Activated T-helper 2 cell treated with anti-CD3 and anti-CD28 coated beads, Interferon-gamma antibody, Interleukin-2, Interleukin-4, amounts not matched to agents 10 μg/mL and 5 μg/mL and 100 μg/mL, durations not matched to agents 14 hours and 24 hours and 36 hours (primary cell): ENCODE measurements around the gene CCL24. TPM values are rescaled to one million over a fixed set of nuclear protein-coding genes. Genes with fewer than 3 reads are reported as not detected.
"Not testable (repeated sequence)": the region's sequence is repeated elsewhere in the genome, so short reads cannot be mapped to it uniquely, and the experiment has no call there.

Experiments used
- DNase-seq: peaks from one replicate; pipeline ENCODE4 v3.0.0; 2021; ENCODE audit warnings: low spot score
- H3K27ac Mint-ChIP-seq: one replicate; pipeline ENCODE4 v1.8.0; 2021; ENCODE audit warnings: mixed read lengths
- H3K27me3 Mint-ChIP-seq: one replicate; pipeline ENCODE4 v1.8.0; 2021; ENCODE audit warnings: low read depth, mixed read lengths
- H3K36me3 Mint-ChIP-seq: one replicate; pipeline ENCODE4 v1.8.0; 2021; ENCODE audit warnings: low read depth, mixed read lengths
- H3K4me1 Mint-ChIP-seq: one replicate; pipeline ENCODE4 v1.8.0; 2021; ENCODE audit warnings: low read depth, mixed read lengths
- H3K4me3 Mint-ChIP-seq: one replicate; pipeline ENCODE4 v1.8.0; 2021; ENCODE audit warnings: low read depth, mild to moderate bottlenecking, moderate library complexity, mixed read lengths
- H3K9me3 Mint-ChIP-seq: one replicate; pipeline ENCODE4 v1.8.0; 2021; ENCODE audit warnings: mixed read lengths
- intact Hi-C: fragments of 100-400 bp; cut with micrococcal nuclease; formaldehyde crosslinking; loops from one replicate; pipeline ENCODE4 v1.15.1; 2023
- total RNA-seq: library from RNA; stranded (reverse); gene quantifications from 2 replicates; pipeline ENCODE4 v1.2.3, GENCODE V29; 2022

The CCL24 gene
- total RNA-seq, 1 donor from 2014 or later, result not detected

DNA sequence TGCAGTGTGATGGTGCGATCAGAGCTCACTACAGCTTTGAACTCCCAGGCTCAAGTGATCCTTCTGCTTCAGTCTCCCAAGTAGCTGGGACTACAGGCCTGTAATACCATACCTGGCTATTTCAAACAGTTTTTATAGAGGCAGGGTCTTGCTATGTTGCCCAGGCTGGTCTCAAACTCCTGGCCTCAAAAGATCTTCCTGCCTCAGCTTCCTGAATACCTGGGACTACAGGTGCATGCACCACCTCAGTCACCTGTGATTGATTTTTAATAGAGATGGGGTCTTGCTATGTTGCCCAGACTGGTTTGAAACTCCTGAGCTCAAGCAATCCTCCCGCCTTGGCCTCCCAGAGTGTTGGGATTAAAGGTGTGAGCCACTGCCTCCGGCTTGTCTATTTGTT lies 26.4 kb upstream of the CCL24 start:
- Mint-ChIP-seq H3K4me1 (peaks cover 14% of the 10 kb centered on the region), H3K9me3 (no peaks in the 10 kb centered on the region), H3K27me3 (no peaks in the 10 kb centered on the region), H3K27ac (no peak overlapping the region), H3K36me3 (no peaks in the 10 kb centered on the region), H3K4me3 (no peak overlapping the region)
- DNase-seq, result no peak
- intact Hi-C loops, result loop anchor here (5.0 kb wide), 1 partner anchor 37 kb away; the partner anchor contains the start of gene RHBDD2

- intact Hi-C loops, DNase-seq, H3K9me3 Mint-ChIP-seq, H3K27ac Mint-ChIP-seq, H3K36me3 Mint-ChIP-seq, H3K27me3 Mint-ChIP-seq, H3K4me3 Mint-ChIP-seq: not testable (repeated sequence)
- peaks cover 12% of the 10 kb centered on the region for H3K4me1 Mint-ChIP-seq
Measured at GRCh38 chr7:75838281-75838930, 24.8 kb upstream of the CCL24 start.

GRCh38 chr7:75836798-75837197 lies 23.2 kb upstream of the CCL24 start:
- Mint-ChIP-seq H3K27ac (no peak overlapping the region), H3K9me3 (no peaks in the 10 kb centered on the region), H3K27me3 (no peaks in the 10 kb centered on the region), H3K4me3 (no peak overlapping the region), H3K36me3 (no peaks in the 10 kb centered on the region), H3K4me1 (no peaks in the 10 kb centered on the region)
- intact Hi-C loops, result no loop called here
- DNase-seq, result no peak

- Mint-ChIP-seq H3K4me1 (no peaks in the 10 kb centered on the region), H3K27me3 (no peaks in the 10 kb centered on the region), H3K27ac (no peak overlapping the region)
Measured at GRCh38 chr7:75835688-75836285, 22.2 kb upstream of the CCL24 start.

DNA sequence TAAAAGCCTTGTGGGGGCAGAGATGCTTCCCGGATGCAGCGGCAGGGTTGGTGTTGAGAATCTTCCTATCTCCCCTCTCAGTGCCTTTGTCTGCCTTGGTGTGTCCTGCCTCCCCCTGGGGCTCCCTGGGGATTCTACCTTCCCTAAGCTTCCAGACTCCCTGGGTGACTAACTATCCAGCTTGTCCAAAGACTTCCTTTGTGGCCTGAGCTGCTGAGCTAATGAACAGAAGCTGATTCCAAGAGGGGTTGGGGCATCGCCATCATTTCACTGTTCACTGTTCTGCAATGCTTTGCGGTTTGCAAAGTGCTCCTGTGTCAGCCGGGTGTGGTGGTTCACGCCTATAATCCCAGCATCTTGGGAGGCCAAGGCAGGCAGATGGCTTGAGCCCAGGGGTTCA lies 20.1 kb upstream of the CCL24 start:
- intact Hi-C loops, H3K27ac Mint-ChIP-seq, H3K27me3 Mint-ChIP-seq, H3K9me3 Mint-ChIP-seq, H3K4me3 Mint-ChIP-seq, H3K36me3 Mint-ChIP-seq, DNase-seq, H3K4me1 Mint-ChIP-seq: not testable (repeated sequence)

More at GRCh38 chr7:75835688-75836285, 22.2 kb upstream of the CCL24 start:
- H3K9me3 Mint-ChIP-seq, result no peaks in the 10 kb centered on the region
- no peaks in the 10 kb centered on the region for H3K36me3 Mint-ChIP-seq
- H3K4me3 Mint-ChIP-seq, result no peak overlapping the region
- intact Hi-C loops, result no loop called here
- DNase-seq, result no peak

GRCh38 chr7:75830978-75831377 lies 17.4 kb upstream of the CCL24 start:
- H3K36me3 Mint-ChIP-seq, result no peaks in the 10 kb centered on the region
- intact Hi-C loops, result no loop called here
- H3K4me3 Mint-ChIP-seq, result no peak overlapping the region
- no peaks in the 10 kb centered on the region for H3K27me3 Mint-ChIP-seq
- no peak overlapping the region for H3K27ac Mint-ChIP-seq
- no peak for DNase-seq
- no peaks in the 10 kb centered on the region for H3K9me3 Mint-ChIP-seq
- no peaks in the 10 kb centered on the region for H3K4me1 Mint-ChIP-seq

- H3K27ac Mint-ChIP-seq, H3K4me3 Mint-ChIP-seq, H3K36me3 Mint-ChIP-seq, intact Hi-C loops, DNase-seq, H3K27me3 Mint-ChIP-seq, H3K9me3 Mint-ChIP-seq, H3K4me1 Mint-ChIP-seq: not testable (repeated sequence)
Measured at GRCh38 chr7:75829656-75830055, 16.1 kb upstream of the CCL24 start.

DNA sequence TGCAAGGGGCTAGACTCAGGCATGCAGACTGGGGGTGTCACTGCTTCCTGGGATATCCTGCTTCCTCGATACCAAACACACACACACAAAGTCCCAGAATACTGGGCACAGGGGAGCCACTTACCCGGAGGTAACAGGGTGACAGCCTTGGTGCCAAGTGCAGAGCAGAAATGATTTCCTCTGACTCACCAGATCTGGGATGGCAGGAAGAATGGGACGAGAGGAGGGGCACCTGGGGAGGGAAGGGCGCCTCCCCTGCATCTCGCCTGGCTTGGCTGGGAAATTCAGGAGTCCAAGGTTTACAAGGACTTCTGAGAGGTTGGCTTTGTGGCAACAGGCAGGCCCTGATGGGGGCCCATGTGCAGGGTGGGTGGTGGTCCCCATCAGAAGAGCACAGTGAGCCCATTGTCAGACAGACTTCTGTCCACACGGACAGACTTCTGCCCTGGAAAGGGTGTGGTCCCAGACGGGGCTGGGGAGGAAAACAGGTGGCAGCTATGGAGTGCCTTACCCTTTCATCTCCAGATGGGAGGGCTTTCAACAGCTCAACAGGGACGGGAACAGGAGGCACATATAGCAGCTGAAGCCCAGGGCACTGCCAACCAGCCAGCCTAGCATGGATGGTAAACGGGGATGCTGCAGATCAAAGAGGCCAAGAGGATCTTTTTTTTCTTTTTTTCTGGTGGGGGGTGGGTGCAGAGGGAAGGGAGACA lies 9.7 kb upstream of the CCL24 start:
- H3K9me3 Mint-ChIP-seq, result no peaks in the 10 kb centered on the region
- no peak overlapping the region for H3K27ac Mint-ChIP-seq
- no peak for DNase-seq
- no peak overlapping the region for H3K4me3 Mint-ChIP-seq
- intact Hi-C loops, result no loop called here
- no peaks in the 10 kb centered on the region for H3K4me1 Mint-ChIP-seq
- H3K36me3 Mint-ChIP-seq, result no peaks in the 10 kb centered on the region
- H3K27me3 Mint-ChIP-seq, result no peaks in the 10 kb centered on the region

- no peak for DNase-seq
- Mint-ChIP-seq H3K4me1 (peaks cover 3% of the 10 kb centered on the region), H3K36me3 (no peaks in the 10 kb centered on the region), H3K27ac (no peak overlapping the region), H3K9me3 (no peaks in the 10 kb centered on the region), H3K27me3 (no peaks in the 10 kb centered on the region), H3K4me3 (no peak overlapping the region)
- intact Hi-C loops, result no loop called here
Measured at GRCh38 chr7:75820688-75821087, 7.1 kb upstream of the CCL24 start.

- intact Hi-C loops, result no loop called here
- Mint-ChIP-seq H3K4me1 (peaks cover 3% of the 10 kb centered on the region), H3K36me3 (no peaks in the 10 kb centered on the region), H3K9me3 (no peaks in the 10 kb centered on the region), H3K27ac (no peak overlapping the region), H3K4me3 (no peak overlapping the region), H3K27me3 (no peaks in the 10 kb centered on the region)
- no peak for DNase-seq
Measured at GRCh38 chr7:75819711-75820110, 6.1 kb upstream of the CCL24 start.

DNA sequence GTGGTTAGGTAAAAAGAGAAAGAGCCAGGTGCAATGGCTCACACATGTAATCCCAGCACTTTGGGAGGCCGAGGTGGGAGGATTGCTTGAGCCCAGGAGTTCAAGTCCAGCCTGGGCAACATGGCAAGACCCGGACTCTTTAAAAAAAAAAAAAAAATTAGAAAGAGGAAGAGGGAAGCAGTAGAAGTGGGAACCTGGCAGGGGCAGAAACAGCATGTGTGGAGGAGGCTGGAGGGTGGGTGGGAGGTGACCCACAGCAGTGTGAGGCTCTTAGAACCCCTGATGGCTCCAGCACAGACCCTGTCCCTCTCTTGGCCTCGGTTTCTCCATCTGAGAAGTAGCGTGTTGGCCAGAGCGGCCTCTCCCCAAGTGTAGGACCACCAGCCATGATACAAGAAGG lies 4.9 kb upstream of the CCL24 start:
- no peaks in the 10 kb centered on the region for H3K9me3 Mint-ChIP-seq
- no peaks in the 10 kb centered on the region for H3K36me3 Mint-ChIP-seq
- H3K27me3 Mint-ChIP-seq, result no peaks in the 10 kb centered on the region
- intact Hi-C loops, result no loop called here
- H3K27ac Mint-ChIP-seq, result no peak overlapping the region
- H3K4me1 Mint-ChIP-seq, result peaks cover 3% of the 10 kb centered on the region
- no peak overlapping the region for H3K4me3 Mint-ChIP-seq
- DNase-seq, result no peak

- Mint-ChIP-seq H3K4me3 (no peak overlapping the region), H3K27me3 (peaks cover 1% of the 10 kb centered on the region), H3K27ac (peak overlapping the region; percentile 61), H3K36me3 (no peaks in the 10 kb centered on the region), H3K9me3 (no peaks in the 10 kb centered on the region), H3K4me1 (peaks cover 3% of the 10 kb centered on the region)
- intact Hi-C loops, result no loop called here
- DNase-seq, result no peak
Measured at GRCh38 chr7:75817116-75817515, 3.5 kb upstream of the CCL24 start.

- H3K36me3 Mint-ChIP-seq, result no peaks in the 10 kb centered on the region
- peaks cover 3% of the 10 kb centered on the region for H3K4me1 Mint-ChIP-seq
- no peaks in the 10 kb centered on the region for H3K9me3 Mint-ChIP-seq
- no peak overlapping the region for H3K27ac Mint-ChIP-seq
- peaks cover 1% of the 10 kb centered on the region for H3K27me3 Mint-ChIP-seq
- intact Hi-C loops, result no loop called here
- H3K4me3 Mint-ChIP-seq, result no peak overlapping the region
- no peak for DNase-seq
Measured at GRCh38 chr7:75815418-75816064, 1.9 kb upstream of the CCL24 start.
